Fibroblast of mammary gland (primary cell): Measurements from ENCODE around the gene PDE7B.

Experiments used
- DNase-seq: peaks from one replicate; pipeline ENCODE4 v3.0.0-alpha.2; 2010; ENCODE audit warnings: low read depth
- H3K4me3 ChIP-seq: 2 replicates; pipeline ENCODE4 v1.5.1; 2011; ENCODE audit warnings: low read depth, mild to moderate bottlenecking, low read length, moderate library complexity; ENCODE audit not compliant: control insufficient read depth
- CTCF ChIP-seq: conservative IDR thresholded peaks from 2 replicates; pipeline ENCODE4 v1.5.1; 2011; ENCODE audit warnings: low read depth, low read length, inconsistent platforms; ENCODE audit not compliant: control insufficient read depth, insufficient read depth

Gene PDE7B

GRCh38 chr6:136230219-136230853 is 378.8 kb downstream of the PDE7B start:
- TF ChIP-seq CTCF: no peak
- H3K4me3 ChIP-seq: no peak overlapping the region
- no peak for DNase-seq

- no peak for DNase-seq
- H3K4me3 ChIP-seq: no peak overlapping the region
- no peak for TF ChIP-seq CTCF
Measured at GRCh38 chr6:136232701-136233100, 381.2 kb downstream of the PDE7B start.

GRCh38 chr6:136235233-136235564 is 383.7 kb downstream of the PDE7B start:
- H3K4me3 ChIP-seq: no peak overlapping the region
- no peak for TF ChIP-seq CTCF
- DNase-seq: peak; percentile 68

DNA sequence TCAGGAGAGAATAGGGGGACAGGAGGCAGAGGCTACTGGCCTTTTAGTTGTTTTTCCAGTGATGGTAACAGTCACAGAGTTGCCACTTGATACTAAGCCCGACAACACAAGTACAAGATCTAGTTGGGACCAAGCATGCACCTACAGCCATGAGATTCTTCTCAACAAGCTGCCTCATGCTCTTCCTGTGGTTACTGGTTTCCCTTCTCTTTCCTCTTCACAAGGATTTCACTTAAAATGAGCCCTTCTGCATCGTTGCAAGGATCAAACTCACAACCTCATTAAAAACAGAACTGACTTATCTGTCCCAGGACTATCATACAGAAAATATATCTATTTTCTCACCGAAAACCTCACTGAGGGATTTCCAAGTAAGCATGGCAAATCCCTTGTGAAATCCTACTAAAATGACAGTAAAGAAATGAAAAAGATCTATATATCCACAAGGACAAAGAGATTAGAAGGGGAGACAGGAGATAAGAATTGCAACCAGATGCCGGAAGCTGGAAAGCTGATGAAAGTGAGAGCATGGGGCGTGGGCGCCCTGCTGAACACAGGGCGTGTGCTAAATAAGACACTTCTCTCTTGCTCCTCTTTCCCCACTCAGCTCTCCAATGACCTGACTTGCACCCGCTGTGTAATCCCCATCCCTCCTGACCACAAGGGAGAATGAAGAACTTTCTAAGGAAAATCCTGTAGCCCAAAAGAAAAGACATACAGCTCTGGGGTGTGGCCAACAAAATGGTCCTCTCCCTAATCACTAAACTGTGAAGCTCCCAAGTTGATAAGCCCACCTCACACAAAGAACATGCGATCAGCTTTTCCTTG is 385.2 kb downstream of the PDE7B start:
- TF ChIP-seq CTCF: no peak
- peak; percentile 64 for DNase-seq
- no peak overlapping the region for H3K4me3 ChIP-seq

DNA sequence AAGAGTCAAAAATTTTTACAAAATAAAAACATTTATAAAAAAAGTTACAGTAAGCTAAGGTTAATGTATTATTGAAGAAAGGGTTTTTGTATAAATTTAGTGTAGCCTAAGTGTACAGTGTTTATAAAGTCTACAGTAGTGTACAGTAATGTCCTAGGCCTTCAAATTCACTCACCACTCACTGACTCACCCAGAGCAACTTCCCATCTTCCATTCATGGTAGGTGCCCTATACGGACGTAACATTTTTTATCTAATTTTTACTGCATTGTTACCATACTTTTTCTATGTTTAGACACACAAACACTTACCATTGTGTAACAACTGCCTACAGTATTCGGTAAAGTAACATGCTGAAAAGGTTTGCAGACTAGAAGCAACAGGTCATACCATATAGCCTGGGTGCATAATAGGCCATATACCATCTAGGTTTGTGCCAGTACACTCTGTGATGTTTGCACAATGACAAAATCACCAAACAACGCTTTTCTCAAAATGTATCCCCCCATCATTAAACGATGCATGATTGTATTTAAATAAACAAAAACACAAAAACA is 392.6 kb downstream of the PDE7B start:
- TF ChIP-seq CTCF: no peak
- DNase-seq: no peak
- no peak overlapping the region for H3K4me3 ChIP-seq
